NCI-H2107 treated with DMSO at 0.1 percent for 48 hours (cell line): Measurements from ENCODE around the gene VPS52.
"Not testable (repeated sequence)": the region's sequence is repeated elsewhere in the genome, so short reads cannot be mapped to it uniquely, and the experiment has no call there.

ENCODE experiments used
- DNase-seq: peaks from one replicate; lab custom pipeline; 2025; ENCODE audit not compliant: unreplicated experiment; lab: John Stamatoyannopoulos, UW

VPS52 gene

DNA sequence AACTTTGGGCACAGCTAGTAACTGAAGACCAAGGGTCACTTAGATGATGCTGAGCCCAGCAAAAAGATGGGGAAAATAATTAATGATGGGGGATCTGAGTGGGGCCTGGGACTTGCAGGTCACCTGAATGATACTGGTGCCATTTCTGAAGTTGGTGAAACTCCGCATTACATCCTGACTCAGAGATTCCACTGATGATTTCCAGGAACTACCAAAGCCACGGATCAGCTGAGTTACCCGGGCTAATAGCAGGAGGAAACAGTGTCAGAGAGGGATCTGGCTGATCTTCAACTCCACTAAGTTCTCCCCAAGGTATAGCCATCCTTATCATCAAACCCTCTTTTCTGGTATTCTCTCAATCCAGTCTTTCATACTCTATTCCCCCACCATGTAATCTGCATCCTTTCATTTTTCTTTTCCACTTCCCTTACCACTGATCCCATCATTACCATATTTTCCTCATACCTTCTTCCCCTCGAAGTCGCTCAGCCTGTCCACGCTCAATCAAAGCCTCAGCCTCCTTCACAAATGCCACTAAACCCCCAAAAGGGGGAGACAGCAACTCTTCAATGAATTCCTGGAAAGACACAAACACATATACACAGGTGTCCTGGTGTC lies 20.2 kb downstream of the VPS52 start:
- no peak for DNase-seq

DNA sequence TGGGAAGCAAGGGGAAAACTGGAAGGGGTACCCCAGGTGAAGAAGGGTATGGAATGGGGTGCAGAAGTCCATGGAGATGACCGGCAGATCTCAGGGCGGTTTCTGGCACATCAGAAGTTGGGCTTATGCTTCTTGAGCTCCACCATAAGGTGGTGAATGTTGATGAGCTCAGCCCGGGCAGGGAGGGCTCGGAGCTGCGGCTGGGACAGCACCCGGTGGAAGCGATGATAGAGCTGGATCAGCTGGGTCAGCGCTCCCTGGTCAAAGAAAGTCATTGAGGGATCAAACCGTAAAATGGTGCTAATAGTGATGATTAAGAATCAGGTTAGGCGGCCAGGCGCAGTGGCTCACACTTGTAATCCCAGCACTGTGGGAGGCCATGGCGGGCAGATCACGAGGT lies 20.9 kb downstream of the VPS52 start:
- no peak for DNase-seq

DNA sequence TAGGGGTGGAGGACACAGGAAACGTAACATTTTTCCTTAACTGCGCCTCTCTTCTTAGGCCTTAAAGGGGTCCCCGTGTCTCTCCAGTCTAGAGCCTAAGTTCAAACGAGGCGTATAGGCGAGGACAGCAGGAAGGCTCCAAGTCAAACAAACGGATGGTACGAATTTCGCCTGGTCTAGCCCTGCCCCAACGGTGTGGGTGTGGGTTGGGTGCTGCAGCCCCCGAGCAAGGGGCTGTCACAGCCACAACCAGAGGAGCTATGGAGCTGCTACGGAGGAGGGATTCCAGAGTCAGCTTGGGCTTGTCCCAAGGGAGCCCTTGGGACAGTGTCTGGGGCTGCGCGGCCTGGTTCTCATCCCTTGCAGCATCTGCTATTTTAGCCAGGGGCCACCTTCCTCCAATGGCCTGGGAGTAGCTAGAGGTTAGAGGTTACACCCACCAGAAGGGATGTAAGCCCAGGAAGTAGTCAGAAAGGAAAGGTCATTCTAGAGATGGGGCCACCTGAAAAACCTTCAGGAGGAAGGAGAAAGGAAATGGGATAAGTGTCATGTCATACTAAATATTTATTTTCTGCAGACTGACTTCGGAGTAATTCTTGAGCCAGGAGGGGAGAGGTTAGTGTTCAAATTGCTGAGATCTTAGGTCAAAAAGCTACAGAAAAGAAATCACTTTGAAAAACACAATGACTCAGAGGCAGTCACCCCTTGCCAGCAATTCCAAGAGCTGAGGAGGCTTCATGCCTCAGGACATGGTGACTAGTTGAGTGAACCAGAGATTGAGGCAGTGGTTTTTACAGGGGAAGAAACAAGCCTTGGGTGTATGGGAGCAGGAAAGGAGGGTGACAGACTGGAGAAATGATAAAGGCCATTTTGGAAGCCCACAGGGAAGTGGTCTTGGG lies 21.7 kb downstream of the VPS52 start:
- no peak for DNase-seq

DNA sequence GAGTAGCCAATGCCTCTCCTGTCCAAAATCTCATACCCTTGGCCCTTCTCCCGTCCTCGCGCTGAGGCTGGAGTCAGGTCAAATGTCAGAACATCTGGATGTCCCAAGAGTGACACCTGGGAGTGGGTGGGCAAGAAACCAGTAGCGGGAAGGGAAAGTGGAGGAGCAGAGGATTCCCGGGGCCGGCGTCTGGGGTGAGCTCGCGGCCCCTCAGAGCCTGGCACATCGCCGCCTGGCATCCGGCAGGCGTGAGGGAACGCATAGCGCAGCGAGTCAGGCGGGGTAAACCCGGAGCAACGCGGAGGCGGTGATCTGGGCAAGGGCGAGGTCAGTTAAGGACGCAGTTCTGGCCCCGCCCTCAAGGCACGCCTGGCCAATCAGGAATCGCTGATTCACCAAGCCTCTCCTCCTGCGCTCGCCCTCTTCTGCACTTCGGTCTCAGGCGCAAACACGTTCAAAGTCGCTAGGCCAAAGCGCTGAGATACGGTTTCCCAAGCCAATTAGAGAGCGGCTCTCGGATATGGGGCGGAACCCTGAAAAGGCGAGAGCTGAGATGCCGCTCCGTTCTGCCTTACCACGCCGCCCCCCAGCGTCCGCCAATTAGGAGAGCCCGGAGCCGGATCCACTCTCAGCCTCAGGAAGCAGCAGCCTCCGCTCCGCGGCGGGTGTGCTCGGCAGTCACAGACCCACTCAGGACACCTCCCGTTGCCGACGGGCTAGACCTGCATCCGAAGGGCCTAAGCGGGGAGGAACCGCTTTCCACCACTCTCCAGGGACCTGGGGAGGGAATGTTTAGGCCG lies 22.5 kb downstream of the VPS52 start:
- DNase-seq: peak; percentile 88

DNA sequence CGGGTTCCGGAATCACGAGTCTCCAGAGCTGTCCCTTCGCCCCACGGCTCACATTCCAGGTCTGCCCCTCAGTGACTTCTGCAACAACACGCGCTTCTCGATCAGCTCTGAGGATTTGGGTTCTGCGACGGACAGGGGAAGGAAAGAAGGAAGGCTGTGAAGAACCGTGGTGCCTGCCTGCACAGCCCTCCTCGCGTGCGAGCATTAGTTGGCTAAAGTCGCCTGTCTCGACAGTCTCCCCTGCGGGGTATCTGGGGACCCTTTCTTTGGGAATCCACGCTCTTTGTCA lies 23.1 kb downstream of the VPS52 start:
- DNase-seq: no peak

DNA sequence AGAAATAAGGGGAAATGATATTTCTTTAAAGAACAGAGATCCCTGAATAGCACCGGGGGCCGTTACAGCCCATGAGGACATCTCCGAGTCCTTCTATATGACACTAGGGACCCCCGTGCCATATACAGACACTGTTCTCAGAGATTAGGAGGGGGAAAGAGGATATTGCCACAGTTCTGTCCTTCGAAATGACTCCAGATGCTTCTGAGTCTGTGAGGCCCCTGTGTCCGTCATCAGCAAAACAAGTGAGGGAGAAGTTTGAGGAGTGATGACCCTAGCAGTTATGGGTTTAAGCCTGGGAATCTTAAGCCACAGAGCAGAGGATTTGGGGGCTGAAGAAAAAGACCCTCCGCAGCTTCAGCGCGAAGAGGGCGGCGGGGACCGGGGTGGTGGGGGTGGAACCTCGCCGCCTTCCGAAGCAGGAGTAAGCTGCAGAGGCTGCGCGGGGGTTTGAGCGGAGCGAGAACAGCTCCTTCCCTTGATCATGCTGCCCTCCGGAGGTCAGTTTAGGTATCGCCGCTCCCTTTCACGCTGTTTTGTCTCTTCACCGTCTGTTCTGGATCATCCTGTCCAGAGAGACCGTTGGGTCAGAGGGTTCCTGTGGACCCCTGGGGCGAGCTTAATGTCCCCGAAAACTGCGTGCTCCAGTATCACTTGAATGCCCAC lies 23.6 kb downstream of the VPS52 start:
- peak; percentile 63 for DNase-seq

DNA sequence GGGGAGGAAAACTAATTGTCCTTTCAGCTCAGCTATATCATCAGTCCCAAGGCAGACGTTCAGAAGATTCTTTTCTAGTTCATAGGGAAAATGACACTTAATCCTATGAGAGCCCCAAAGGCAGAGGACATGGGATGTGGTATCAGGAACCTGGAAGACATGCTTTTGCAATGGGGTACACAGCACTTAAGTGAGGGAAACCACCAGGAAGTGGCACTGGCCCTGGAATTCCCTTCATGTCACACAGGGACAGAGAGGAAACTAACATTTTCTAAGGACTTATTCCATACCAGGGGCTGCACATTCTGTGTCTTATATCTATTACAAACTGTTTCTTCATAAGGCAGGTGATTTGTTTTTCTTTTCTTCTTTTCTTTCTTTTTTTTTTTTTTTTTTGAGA lies 28.2 kb downstream of the VPS52 start:
- DNase-seq: no peak

DNA sequence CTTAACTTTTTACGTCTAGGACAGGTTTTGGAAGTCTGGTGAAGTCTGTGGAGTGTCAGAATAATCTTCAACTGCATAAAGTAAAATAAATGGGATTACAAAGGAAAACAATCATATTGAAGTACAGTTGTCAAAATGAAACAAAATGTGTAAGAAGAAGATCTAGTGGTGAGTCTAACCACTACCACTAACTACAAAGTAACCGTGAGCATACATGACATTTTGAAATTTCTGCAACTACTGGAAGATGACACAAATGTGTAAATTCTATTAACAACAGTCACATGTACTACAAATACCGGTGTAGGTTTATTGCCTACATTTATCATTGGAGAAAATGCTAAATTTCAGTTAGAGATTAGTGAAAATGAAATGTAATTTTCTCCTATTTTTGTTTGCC lies 29.7 kb downstream of the VPS52 start:
- no peak for DNase-seq

DNA sequence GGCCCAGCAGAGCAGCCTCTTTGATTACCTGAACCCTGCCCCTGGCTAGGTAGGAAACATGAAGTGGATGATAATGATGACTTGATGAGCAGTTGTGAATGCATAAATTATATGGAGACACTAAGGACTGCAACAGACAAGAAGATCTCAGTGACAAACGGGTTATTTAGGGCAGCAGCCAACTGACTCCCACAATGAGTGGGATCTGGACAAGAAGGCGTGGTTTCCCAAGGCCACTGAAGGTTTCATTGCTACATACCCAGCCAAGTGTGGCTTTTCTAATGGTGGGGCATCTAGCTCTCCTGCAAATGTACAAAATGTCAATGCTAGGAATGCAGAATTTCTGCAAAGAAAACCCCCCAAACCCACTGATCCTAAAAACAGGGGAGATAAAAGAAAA lies 33.9 kb downstream of the VPS52 start:
- DNase-seq: no peak

DNA sequence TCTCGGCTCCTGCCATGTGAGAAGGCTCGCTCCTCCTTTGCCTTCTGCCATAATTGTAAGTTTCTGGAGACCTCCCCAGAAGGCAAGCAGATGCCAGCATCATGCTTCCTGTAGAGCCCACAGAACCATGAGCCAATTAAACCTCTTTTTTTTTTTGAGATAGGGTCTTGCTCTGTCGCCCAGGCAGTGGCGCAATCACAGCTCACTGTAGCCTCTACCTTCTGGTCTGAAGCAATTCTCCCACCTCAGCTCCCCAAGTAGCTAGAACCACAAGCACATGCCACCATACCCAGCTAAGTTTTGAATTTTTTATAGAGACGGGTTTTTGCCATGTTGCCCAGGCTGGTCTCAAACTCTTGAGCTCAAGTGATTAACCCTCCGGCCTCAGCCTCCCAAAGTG lies 34.8 kb downstream of the VPS52 start:
- no peak for DNase-seq

DNA sequence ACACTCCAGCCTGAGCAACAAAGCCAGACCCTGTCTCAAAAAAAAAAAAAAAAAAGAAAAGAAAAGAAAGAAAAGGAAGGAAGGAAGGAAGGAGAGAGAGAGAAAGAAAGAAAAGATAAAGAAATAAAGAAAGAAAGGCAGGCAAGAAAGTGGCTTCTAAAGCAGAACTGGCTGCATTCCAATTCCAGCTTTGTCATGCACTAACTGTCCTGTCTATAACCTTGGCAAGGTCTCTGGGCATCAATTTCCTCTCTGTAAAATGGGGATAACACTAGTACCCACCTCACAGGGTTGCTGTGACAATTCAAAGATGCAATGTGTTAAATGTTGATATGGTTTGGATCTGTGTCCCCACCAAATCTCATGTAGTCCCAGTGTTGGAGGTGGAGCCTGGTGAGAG lies 35.3 kb downstream of the VPS52 start:
- DNase-seq: no peak

DNA sequence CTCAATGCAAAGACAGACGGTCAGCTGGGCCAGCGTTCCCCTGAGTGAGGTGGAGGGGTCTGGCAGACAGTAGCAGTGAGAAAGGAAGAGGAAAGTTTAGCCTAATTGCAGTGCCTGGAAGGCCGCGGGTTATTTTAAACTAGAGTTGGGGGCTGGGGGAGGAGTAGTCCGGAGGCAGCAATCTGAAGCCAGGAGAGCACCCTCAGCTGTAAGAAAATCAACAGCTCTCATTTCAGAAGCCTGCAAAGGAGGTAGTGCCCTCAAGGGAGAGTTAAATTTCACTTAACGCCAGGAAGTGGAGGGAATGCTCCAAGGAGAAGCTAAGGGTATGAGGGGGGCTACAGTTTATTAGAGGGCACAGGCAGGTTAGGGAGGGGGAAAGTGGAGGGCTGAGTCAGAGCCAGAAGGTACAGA lies 36.4 kb downstream of the VPS52 start:
- peak; percentile 47 for DNase-seq

DNA sequence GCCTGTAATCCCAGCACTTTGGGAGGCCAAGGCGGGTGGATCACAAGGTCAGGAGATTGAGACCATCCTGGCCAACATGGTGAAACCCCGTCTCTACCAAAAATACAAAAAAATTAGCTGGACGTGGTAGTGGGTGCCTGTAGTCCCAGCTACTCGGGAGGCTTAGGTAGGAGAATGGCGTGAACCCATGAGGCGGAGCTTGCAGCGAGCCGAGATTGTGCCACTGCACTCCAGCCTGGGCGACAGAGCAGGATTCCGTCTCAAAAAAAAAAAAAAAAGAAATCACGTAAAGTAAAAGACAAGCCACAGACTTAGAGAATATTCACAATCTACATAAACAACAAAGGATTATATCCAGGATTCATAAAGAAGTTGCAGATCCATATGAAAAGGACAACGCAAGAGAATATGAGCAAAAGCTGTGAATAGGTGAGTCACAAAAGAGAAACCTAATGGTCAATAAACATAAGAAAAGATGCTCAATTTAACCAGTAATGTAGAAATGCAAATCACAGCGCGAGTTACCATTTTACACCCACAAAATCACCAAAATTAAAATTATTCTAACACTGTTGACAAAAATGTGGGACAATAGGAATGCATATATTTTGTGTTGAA lies 45.1 kb downstream of the VPS52 start:
- DNase-seq: not testable (repeated sequence)

DNA sequence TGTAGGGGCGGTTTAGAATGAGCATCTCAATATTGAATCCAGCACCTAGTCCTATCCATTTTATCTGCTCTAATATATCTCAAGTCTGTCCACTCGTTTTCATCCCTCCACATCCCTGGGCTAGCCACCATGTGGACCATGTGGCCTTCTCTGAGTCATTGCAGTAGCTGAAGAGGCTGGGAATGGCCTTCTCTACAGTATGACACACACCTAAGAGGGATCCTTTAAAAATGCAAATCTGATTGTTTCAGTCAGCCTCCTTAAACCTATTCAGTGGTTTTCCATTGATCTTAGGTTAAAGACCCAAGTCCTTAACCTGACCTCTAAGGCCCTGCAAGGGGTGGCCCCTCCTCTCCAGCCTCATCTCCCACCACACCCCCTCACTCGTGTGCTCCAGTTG lies 54.0 kb downstream of the VPS52 start:
- DNase-seq: no peak

DNA sequence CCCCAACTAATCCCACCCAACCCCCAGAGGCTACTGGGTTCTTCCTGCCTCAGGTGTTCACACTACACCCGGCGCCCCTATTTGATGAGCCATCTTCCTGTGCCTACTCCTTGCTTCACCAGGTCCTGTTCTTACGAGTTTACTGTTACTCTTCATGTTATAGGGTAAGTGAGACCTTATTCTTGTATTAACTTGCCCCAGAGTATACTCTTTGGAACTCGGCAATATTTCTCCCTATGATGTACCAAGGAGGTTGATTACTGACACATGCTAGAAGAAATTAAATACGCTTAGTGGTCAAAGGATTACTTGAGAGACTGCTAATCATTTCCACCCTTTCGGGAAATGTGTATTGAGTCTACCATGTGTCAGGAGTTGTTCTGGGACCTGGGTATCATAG lies 54.4 kb downstream of the VPS52 start:
- DNase-seq: no peak

DNA sequence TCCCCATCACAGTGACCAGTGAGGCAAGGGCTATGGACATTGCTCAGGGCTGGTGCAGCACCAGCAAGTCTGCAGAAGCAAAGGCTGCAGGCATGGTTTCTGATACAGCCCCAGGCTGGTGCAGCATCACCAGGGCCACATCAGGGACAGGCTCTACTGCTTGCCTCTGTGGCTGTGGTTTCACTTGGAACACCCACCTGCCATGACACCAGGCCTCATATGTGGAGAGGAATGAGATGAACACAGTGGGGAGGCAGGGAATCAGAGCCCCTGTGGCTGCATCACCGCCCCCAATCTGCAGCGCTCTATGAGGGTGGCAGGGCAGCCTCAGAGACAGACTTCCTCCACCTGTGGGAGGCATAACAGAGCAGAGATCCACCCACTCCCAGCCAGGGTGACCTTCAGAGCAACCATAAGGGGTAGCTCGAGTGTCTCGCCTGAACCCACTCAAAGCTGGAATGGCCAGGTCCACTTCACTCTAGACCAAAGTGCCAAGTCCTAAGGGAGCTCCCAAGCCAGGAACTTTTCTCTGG lies 55.5 kb downstream of the VPS52 start:
- no peak for DNase-seq

DNA sequence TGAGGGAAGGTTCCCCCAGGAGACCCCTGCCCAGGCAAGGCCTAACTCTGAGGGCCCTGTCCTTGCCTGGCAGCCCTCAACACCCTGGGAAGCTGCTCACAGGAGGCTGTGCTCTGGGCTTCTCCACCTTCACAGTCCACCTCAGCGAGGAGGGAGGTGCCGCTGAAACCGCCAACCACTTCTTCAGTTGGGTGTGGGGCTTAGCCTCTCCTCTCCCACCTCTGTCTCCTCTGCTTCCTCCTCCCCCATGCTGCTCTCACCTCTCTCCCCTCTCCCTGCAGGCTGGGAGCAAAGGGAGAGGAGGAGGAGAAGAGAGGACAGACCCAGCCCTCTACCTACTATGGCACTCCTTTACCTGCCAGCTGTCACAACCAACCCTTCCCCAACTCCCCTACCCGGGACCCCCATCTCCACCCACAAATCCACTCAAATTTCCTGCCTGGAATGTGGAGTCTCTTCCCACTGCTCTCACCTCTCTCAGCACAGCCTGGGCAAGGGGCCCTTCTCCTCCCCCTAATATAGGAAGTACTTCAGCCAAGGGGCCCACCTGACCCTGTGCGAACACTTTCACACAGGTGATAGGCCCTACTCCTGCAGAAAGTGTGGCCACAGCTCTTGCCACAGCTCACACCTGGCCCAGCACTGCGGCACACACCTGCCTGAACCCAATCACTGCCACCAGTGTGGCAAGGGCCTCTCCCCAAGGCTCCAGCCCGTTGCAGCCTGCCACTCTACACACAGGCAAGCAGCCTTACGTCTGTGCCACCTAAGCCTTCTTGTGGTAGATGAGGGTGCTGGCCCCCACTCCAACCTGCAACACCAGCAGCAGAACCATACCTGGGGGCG lies 56.2 kb downstream of the VPS52 start:
- no peak for DNase-seq

DNA sequence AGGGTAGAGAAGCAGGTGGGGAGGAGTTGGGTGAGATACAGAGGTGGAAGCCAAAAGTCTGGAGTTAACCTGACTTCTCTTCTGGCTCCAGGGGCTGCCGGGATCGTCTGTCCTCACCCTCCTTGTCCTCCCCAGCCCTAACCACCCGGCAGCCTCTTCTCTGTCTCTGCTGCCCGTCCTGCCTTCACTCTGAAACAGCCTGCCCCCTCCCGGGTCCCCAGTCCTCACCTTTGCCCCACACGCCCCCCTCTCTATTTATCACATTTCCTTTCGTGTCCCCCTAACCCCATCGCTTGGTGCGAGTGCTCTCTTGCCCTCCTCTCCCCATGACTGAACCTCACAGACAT lies 57.7 kb downstream of the VPS52 start:
- DNase-seq: no peak

DNA sequence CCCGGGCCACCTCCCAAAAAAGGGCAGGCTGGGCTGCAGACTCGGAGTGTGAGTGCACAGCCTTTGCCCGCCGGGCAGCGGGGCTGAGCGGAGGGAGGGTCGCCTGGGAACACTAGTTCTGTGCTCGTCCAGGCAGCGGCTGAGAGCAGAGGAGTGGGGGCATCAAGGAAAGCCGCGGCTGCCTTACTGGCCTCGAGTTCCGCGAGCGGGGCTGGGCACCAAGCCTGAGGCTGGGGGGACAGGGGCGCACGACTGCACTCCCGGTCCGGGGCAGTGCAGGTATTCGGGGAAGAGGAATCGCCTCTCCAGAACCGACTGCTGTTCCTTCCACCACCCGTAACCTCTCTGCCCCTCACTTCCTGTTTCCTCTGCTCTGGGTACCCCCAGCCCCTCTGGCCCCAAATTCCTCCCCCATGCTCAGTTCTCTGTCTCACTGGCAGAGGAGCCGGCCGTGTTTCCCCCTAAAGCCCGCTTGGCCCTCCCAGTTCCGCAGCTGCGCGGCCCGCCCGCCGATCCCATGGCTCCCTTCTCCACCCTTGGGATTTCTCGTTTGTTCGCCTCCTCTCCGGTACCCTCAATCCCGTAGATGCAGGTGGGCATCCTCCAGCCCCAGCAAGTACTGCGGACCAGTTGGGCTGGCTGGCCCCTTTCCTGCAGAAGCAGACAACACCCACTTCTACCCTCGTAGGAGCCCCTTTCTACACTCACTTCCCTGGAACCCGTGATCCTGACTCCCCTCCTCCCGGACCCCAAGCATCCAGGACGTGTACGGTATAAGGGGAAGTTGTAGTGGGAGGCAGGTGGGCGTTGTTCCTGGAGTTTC lies 58.3 kb downstream of the VPS52 start:
- no peak for DNase-seq
